GM12878 (cell line): ENCODE measurements around the gene SHOC1. TPM values are rescaled to one million over a fixed set of nuclear protein-coding genes. Genes with fewer than 3 reads are reported as not detected.
"Not testable (repeated sequence)": the region's sequence is repeated elsewhere in the genome, so short reads cannot be mapped to it uniquely, and the experiment has no call there.

Source experiments
- ATAC-seq: fragments of 200-7000 bp; cut with Tn5 transposase; 3 replicates; pipeline ENCODE4 v1.9.1; 2020; ENCODE audit warnings: mild to moderate bottlenecking, moderate library complexity
- BruUV-seq: library from RNA; stranded (reverse); fragments of 400-500 nt; replicated peaks from 2 replicates; lab custom pipeline; 2021; lab: Mats Ljungman, UMichigan
- CTCF ChIA-PET: fragments of 300-600 bp; sonication (Branson Sonifier 250); formaldehyde crosslinking; extraction: SDS; loops from one replicate; lab custom pipeline; 2021; ENCODE audit warnings: inconsistent platforms; lab: Yijun Ruan, JAX
- POLR2A ChIA-PET: fragments of 350-600 bp; formaldehyde crosslinking; extraction: SDS; loops from one replicate; lab custom pipeline; 2021; ENCODE audit warnings: inconsistent platforms; lab: Charles Lee
- RAD21 ChIA-PET: fragments of 300-600 bp; sonication (Branson Sonifier 250); formaldehyde crosslinking; loops from one replicate; lab custom pipeline; 2023; ENCODE audit warnings: antibody characterized with exemption; ENCODE audit not compliant: unreplicated experiment; lab: Charles Lee
- SMC1A ChIA-PET: fragments of 300-600 bp; sonication (Branson Sonifier 250); formaldehyde crosslinking; loops from one replicate; lab custom pipeline; 2023; ENCODE audit not compliant: unreplicated experiment, uncharacterized antibody; lab: Charles Lee
- DNase-seq: peaks from one replicate; pipeline ENCODE4 v3.0.0-alpha.2; 2011; ENCODE audit warnings: low read depth, low spot score
- FAIRE-seq: peaks from 3 replicates; lab custom pipeline; 2011; peaks lifted over from hg19 to GRCh38; lab: Jason Lieb, UNC
- H2AFZ ChIP-seq: 2 replicates; pipeline ENCODE4 v1.6.0; 2011; ENCODE audit warnings: low read depth, low read length, control low read depth; ENCODE audit not compliant: control insufficient read depth
- H3K27ac ChIP-seq: 2 replicates; pipeline ENCODE4 v1.5.1; 2011; ENCODE audit warnings: control low read depth; ENCODE audit not compliant: control insufficient read depth, insufficient read depth
- H3K27me3 ChIP-seq, 2 experiments: replicated peaks in 1 of 2; 2 replicates each; pipeline versions ENCODE4 v1.6.0 to v1.6.1; 2011; ENCODE audit warnings: low read length in 1 of 2; ENCODE audit not compliant: control insufficient read depth in 2 of 2, insufficient read depth in 2 of 2
- H3K36me3 ChIP-seq, 2 experiments: 2 replicates each; pipeline ENCODE4 v1.5.1; 2011; ENCODE audit warnings: low read length in 1 of 2; ENCODE audit not compliant: control insufficient read depth in 2 of 2, insufficient read depth in 2 of 2
- H3K4me1 ChIP-seq: 2 replicates; pipeline ENCODE4 v1.6.1; 2011; ENCODE audit warnings: mild to moderate bottlenecking, low read length, moderate library complexity, mixed read lengths; ENCODE audit not compliant: control insufficient read depth, insufficient read depth
- H3K4me2 ChIP-seq: 2 replicates; pipeline ENCODE4 v1.6.0; 2011; ENCODE audit warnings: control low read depth; ENCODE audit not compliant: control insufficient read depth, insufficient read depth
- H3K4me3 ChIP-seq: fragments of 200-600 bp; sonication (generic); 2 replicates; pipeline ENCODE4 v1.5.1; 2016
- H3K79me2 ChIP-seq: 2 replicates; pipeline ENCODE4 v1.6.0; 2011; ENCODE audit warnings: low read length; ENCODE audit not compliant: control insufficient read depth, insufficient read depth
- H3K9ac ChIP-seq: 2 replicates; pipeline ENCODE4 v1.8.0; 2011; ENCODE audit warnings: low read length, control low read depth, mixed read lengths; ENCODE audit not compliant: control insufficient read depth, insufficient read depth
- H3K9me3 ChIP-seq: replicated peaks from 3 replicates; pipeline ENCODE4 v1.5.1; 2011; ENCODE audit warnings: mild to moderate bottlenecking, low read length; ENCODE audit not compliant: control insufficient read depth, insufficient read depth
- H4K20me1 ChIP-seq: 2 replicates; pipeline ENCODE4 v1.6.0; 2011; ENCODE audit not compliant: control insufficient read depth, insufficient read depth
- STAT1 ChIP-seq: fragments of 450-650 bp; conservative IDR thresholded peaks from 2 replicates; pipeline ENCODE4 v1.6.1; 2014; ENCODE audit warnings: antibody characterized with exemption, mild to moderate bottlenecking
- ZBED1 ChIP-seq: IDR thresholded peaks from 2 replicates; pipeline ENCODE4 v1.6.1; 2016; ENCODE audit warnings: borderline replicate concordance
- WGBS: methylation state at CpG from one replicate; pipeline ENCODE4 v1.1.6; 2016; ENCODE audit warnings: low lambda C conversion rate; ENCODE audit not compliant: insufficient replicate concordance, insufficient coverage; ENCODE audit errors: missing lambda C conversion rate; 5-methylcytosine and 5-hydroxymethylcytosine counted together
- in situ Hi-C: fragments of 300-500 bp; cut with MboI; formaldehyde crosslinking; loops from 9 replicates; pipeline ENCODE4 v1.14.3; 2018; ENCODE audit warnings: mixed read lengths
- intact Hi-C: fragments of 100-400 bp; cut with micrococcal nuclease; formaldehyde crosslinking; loops from one replicate; pipeline ENCODE4 v1.14.2; 2022; ENCODE audit not compliant: unreplicated experiment
- polyA plus RNA-seq, 11 experiments: library from polyadenylated mRNA; depleted of rRNA in 4 of 11; unstranded in 6 of 11; stranded (reverse) in 5 of 11; fragments of >200 nt; fragmentation: Nextera tagmentation in 4 of 11; fragmentation: Illumina TruSeq in 1 of 11; extraction: Ambion mirVana in 4 of 11; extraction: Trizol in 1 of 11; gene quantifications; 1 replicate in 1 of 11; 2 replicates in 10 of 11; pipeline versions ENCODE4 v1.2.1 to v1.2.3, GENCODE V29; 2011 to 2016; ENCODE audit warnings: inconsistent platforms in 2 of 11, missing spikeins in 2 of 11, low read depth in 1 of 11
- total RNA-seq, 4 experiments: library from RNA; depleted of rRNA in 3 of 4; stranded (reverse); fragments of >200 nt in 3 of 4; fragmentation: Illumina TruSeq in 1 of 4; extraction: Trizol in 1 of 4; gene quantifications; 2 replicates each; pipeline versions ENCODE4 v1.2.1 to v1.2.3, GENCODE V29; 2013 to 2021
- TF ChIP-seq, protein P1 (sequence below): fragments of 450-650 bp; IDR thresholded peaks from 2 replicates; pipeline ENCODE4 v1.6.1; 2018; ENCODE audit warnings: mild to moderate bottlenecking, low read depth, moderate library complexity; ENCODE audit not compliant: partially characterized antibody
- TF ChIP-seq, protein P2 (sequence below): IDR thresholded peaks from 2 replicates; pipeline ENCODE4 v1.6.1; 2011; ENCODE audit warnings: borderline replicate concordance, low read depth, mild to moderate bottlenecking, moderate library complexity, low read length; ENCODE audit not compliant: insufficient read depth, poor library complexity, severe bottlenecking
- TF ChIP-seq, protein P3 (sequence below): fragments of 450-650 bp; formaldehyde crosslinking; IDR thresholded peaks from 2 replicates; pipeline ENCODE4 v1.4.0; 2020; ENCODE audit warnings: mild to moderate bottlenecking, moderate library complexity

Gene SHOC1
- total and polyA plus RNA-seq, 10 of the 15 experiments (the other 5 are each of a cell fraction or from before 2014, with no cell fraction given), result under 0.01 to 0.11 (median 0.04) TPM; not detected in 3

DNA sequence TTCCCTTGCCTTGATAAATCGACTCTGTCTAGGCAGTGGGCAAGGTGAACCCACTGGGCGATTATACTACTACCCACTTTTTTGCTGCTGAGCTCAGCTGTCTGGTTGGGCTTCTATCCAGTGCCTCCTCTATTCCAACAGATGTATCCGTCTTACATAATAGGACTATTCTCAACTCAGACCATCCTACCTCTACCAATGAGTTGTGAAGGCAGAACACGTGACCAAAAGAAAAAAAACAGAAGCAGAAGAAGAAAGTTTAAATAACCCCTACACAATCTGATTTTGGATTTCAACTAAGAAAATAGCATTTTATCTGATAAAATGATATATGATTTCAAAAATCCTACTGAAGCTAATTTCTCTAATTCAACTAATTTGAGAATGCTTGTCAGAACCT, 16.2 kb upstream of the SHOC1 start (continued):
- TF ChIP-seq, protein P1, sequence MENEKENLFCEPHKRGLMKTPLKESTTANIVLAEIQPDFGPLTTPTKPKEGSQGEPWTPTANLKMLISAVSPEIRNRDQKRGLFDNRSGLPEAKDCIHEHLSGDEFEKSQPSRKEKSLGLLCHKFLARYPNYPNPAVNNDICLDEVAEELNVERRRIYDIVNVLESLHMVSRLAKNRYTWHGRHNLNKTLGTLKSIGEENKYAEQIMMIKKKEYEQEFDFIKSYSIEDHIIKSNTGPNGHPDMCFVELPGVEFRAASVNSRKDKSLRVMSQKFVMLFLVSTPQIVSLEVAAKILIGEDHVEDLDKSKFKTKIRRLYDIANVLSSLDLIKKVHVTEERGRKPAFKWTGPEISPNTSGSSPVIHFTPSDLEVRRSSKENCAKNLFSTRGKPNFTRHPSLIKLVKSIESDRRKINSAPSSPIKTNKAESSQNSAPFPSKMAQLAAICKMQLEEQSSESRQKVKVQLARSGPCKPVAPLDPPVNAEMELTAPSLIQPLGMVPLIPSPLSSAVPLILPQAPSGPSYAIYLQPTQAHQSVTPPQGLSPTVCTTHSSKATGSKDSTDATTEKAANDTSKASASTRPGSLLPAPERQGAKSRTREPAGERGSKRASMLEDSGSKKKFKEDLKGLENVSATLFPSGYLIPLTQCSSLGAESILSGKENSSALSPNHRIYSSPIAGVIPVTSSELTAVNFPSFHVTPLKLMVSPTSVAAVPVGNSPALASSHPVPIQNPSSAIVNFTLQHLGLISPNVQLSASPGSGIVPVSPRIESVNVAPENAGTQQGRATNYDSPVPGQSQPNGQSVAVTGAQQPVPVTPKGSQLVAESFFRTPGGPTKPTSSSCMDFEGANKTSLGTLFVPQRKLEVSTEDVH, result no peak
- TF ChIP-seq, all 136 proteins: peak for 0

DNA sequence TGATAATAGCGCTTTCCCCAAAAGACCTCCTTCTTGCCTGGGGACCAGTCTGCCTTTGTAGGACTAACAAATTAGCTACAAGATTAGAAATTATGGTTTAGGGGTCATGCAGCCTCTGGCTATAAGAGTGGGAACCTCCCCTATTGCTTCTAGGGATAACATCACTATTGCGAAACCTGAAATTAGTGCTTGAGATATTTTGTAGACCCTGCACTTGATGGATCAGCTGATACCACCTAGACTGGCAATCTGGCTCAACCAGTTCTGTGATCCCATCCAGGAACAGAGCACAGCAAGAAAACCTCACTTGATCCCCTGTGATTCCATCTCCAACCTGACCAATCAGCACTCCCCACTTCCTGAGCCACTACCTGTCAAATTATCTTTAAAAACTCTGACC, 15.7 kb upstream of the SHOC1 start:
- in situ Hi-C loops, result not testable (repeated sequence)
- SMC1A ChIA-PET, result interaction anchor here (0.6 to 1.6 kb wide), 3 partner anchors 151 to 391 kb away, joined by 3 read pairs; no protein-coding TSS in a partner anchor

DNA sequence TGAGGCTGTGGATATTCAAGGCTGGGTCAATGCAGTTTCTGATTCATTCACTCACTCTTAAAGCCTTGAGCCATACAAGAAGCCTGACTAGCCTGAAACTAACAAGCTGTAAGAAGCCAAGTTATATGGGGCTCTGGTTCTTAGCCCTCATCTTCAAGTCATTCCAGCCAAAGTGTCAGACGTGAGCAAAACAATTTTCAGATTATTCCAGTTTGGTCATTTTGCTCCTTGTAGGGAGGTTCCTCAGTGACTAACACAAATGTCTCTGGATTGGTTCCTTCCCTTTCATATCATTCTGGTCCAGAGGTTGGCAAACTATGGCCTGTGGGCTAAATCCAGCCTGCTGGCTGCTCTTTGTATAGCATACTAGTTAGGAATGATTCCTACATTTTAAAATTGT, 12.5 kb upstream of the SHOC1 start:
- ATAC-seq, result no peak
- H2AFZ ChIP-seq, result no peak overlapping the region
- DNase-seq, result no peak
- RAD21 ChIA-PET, result no interaction called here
- no peaks in the 10 kb centered on the region for H4K20me1 ChIP-seq
- BruUV-seq, result no TSS peak
- H3K27me3 ChIP-seq, result no peaks in the 10 kb centered on the region
- CTCF ChIA-PET, result no interaction called here
- H3K9me3 ChIP-seq, result no peaks in the 10 kb centered on the region
- FAIRE-seq, result no peak
- H3K27ac ChIP-seq, result no peak overlapping the region
- H3K4me3 ChIP-seq, result no peak overlapping the region
- SMC1A ChIA-PET, result no interaction called here
- H3K36me3 ChIP-seq, result no peaks in the 10 kb centered on the region
- intact Hi-C loops, result no loop called here
- H3K79me2 ChIP-seq, result no peaks in the 10 kb centered on the region
- POLR2A ChIA-PET, result no interaction called here
- in situ Hi-C loops, result no loop called here
- peaks cover 6% of the 10 kb centered on the region; the same call in 1 of the 2 replicates for H3K4me1 ChIP-seq
- WGBS, result 92% methylated on average over 1 of the region's 1 CpG
- H3K4me2 ChIP-seq, result no peak overlapping the region
- H3K9ac ChIP-seq, result no peak overlapping the region
- TF ChIP-seq, protein P2, sequence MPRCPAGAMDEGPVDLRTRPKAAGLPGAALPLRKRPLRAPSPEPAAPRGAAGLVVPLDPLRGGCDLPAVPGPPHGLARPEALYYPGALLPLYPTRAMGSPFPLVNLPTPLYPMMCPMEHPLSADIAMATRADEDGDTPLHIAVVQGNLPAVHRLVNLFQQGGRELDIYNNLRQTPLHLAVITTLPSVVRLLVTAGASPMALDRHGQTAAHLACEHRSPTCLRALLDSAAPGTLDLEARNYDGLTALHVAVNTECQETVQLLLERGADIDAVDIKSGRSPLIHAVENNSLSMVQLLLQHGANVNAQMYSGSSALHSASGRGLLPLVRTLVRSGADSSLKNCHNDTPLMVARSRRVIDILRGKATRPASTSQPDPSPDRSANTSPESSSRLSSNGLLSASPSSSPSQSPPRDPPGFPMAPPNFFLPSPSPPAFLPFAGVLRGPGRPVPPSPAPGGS, result no peak
- TF ChIP-seq ZBED1, result no peak
- no peak for TF ChIP-seq STAT1
- TF ChIP-seq, protein P3, sequence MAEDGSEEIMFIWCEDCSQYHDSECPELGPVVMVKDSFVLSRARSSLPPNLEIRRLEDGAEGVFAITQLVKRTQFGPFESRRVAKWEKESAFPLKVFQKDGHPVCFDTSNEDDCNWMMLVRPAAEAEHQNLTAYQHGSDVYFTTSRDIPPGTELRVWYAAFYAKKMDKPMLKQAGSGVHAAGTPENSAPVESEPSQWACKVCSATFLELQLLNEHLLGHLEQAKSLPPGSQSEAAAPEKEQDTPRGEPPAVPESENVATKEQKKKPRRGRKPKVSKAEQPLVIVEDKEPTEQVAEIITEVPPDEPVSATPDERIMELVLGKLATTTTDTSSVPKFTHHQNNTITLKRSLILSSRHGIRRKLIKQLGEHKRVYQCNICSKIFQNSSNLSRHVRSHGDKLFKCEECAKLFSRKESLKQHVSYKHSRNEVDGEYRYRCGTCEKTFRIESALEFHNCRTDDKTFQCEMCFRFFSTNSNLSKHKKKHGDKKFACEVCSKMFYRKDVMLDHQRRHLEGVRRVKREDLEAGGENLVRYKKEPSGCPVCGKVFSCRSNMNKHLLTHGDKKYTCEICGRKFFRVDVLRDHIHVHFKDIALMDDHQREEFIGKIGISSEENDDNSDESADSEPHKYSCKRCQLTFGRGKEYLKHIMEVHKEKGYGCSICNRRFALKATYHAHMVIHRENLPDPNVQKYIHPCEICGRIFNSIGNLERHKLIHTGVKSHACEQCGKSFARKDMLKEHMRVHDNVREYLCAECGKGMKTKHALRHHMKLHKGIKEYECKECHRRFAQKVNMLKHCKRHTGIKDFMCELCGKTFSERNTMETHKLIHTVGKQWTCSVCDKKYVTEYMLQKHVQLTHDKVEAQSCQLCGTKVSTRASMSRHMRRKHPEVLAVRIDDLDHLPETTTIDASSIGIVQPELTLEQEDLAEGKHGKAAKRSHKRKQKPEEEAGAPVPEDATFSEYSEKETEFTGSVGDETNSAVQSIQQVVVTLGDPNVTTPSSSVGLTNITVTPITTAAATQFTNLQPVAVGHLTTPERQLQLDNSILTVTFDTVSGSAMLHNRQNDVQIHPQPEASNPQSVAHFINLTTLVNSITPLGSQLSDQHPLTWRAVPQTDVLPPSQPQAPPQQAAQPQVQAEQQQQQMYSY (CRISPR knock-in tag), result no peak

More for the DNA sequence above, 15.7 kb upstream of the SHOC1 start:
- POLR2A ChIA-PET, H3K79me2 ChIP-seq, H3K9ac ChIP-seq, H3K4me3 ChIP-seq, H3K27ac ChIP-seq, H2AFZ ChIP-seq, FAIRE-seq, H3K9me3 ChIP-seq, H3K27me3 ChIP-seq, DNase-seq, H3K4me1 ChIP-seq, intact Hi-C loops, RAD21 ChIA-PET, H3K4me2 ChIP-seq, H4K20me1 ChIP-seq, BruUV-seq, ATAC-seq, H3K36me3 ChIP-seq: not testable (repeated sequence)
- WGBS, result 100% methylated on average over 2 of the region's 2 CpGs
- CTCF ChIA-PET, result interaction anchor here (1.3 kb wide), 1 partner anchor 9 kb away, joined by 3 read pairs; no protein-coding TSS in a partner anchor
